HG03432 (cell line): ENCODE results near the gene GORASP1.

Experiments used
- ATAC-seq: cut with Tn5 transposase; IDR thresholded peaks from one replicate; pipeline ENCODE4 v1.9.1; 2021; ENCODE audit warnings: mild to moderate bottlenecking, moderate library complexity; ENCODE audit not compliant: unreplicated experiment

The GORASP1 gene

DNA sequence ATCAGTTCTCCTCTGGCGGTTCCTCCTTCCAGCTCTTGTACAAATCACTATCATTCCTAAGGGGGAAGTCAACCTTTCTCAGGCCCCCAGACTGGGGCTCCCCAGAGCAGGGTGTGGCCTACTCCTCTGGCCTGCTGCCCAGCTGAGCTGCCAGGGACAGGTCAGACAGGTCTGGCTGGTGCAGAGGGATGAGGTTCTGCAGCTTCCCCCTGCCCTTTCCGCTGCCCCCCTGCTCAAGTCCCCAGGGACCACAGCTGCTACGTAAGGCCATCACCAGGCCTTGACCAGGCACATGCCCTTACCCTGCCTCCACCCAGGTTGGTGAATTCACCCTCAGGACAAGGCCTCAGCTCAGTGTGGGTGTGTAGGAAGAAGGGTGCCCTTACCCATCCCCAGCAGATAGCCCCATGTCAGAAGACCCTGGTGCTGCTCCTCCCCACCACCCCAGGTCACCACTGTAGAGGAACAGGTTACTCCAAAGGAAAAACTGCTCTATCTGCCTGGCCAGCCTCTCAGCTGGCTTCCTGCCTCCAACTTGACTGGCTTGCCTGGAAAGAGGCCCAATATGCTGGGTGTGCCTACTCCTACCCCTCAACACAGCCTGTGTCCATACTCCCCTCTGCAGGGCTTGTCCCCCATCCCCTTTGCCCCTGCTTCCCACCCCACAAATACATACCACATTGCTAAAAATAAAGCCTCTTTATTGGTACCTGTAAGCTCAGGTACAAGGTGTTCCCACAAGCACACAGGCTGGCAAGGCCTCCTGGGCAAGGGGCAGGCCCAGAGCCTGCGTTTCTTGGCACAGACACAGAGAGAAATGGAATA is 34.0 kb upstream of the GORASP1 start:
- no peak for ATAC-seq

DNA sequence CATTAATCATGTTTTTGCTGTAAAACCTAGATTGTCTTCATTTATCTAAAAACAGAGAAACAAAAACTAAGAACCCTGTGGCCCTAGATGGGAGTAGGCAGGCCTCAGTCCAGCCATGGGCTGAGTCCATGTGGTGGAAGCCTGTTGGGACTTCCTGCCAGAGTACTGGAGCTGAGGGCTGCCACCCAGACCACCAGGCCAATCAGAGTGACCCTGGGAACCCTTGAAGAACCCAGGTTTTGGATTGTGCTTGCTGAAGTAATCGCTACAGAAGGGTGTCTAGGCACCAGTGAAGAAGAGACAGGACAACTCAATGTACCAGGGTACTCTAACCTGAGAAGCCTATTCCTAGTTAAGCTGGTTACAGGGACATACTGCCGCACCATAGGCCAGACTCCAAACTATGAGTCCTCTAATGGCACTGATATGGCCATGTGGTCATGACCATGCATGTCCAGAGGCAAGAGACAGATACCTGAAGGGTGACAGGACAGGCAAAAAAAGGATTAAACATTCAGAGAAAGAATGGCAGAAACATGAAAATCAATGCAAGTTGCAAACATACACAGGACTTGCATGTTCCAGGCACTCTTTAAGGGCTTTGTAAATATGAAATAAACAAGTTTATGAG is 33.0 kb upstream of the GORASP1 start:
- no peak for ATAC-seq

DNA sequence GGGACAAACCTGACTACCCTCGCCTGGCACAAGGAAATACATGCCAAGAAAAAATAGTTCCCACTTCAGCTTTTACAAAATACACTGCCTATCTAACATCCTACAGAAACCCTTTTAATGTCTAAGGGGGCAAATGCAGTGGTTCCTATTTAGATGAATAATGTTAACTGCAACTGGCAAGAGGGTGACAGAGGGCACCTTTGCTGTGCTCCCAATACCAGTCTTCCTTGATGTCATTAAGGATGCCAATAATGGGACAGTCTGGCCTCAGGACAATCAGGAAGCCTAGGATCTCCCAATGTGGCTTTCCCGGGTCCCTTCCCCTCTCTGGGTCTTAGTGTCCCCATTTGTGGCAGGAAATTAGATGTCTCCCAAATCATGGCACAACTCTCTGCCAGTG is 32.0 kb upstream of the GORASP1 start:
- ATAC-seq, result no peak

DNA sequence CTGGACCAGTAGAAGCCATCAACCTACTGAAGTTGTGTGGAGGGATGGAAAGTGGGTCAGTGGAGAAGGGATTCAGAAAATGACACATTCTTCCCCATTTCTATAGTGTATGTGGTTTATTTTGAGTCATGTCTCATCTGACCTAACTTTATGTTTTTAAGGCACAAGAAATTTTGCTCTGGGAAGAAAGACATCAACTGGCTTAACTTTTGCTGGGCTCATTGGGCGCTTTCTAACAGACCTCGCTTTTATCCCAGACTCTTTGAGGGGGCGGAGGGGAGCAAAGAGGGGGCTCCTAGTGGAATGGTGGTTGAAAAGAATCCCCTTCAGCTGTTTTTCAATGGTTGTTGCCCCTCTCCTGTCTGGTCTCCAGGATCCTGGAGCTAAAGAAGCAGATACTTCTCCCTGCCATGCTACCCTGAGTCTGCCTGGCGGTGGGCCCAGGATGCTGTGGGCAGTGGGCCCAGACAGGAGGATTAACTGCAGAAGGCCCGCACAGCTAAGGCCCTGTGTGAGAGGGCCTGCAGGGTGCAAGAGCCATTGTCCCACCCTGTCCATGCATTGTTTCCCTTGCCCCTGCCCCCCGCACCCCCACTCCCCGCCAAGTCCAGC is 31.5 kb upstream of the GORASP1 start:
- no peak for ATAC-seq

DNA sequence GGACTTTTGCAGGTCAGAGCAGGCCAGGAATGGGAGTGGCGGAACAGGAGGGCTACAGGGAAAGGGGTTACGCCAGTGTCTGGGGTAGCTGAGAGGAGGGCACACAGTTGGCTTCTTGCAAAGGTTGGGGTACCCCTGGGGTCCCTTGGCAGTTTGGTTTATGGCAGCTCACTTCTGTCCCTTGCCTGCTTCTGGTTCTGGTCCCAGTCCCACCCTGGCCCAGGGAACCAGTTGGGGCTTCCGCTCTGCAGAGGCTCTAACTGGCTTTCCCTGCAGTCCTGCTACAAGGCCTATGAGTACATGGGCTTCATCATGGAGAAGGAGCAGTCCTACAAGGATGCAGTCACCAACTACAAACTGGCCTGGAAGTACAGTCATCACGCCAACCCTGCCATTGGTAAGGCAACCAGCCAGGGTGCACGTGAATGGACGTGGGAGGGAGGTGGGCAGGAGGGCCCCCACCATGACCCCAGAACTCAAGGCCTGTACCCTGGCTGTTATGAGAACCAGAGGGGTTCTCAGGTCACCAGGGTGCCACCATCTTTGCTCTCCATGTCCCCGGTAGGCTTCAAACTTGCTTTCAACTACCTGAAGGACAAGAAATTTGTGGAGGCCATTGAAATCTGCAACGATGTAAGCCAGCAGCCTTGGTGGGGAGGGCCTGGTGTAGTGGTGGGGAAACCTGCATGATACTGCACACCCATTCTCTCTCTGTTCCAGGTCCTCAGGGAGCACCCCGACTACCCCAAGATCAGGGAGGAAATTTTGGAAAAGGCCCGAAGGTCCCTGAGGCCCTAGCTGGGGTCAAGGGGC is 30.8 kb upstream of the GORASP1 start:
- ATAC-seq, result no peak

DNA sequence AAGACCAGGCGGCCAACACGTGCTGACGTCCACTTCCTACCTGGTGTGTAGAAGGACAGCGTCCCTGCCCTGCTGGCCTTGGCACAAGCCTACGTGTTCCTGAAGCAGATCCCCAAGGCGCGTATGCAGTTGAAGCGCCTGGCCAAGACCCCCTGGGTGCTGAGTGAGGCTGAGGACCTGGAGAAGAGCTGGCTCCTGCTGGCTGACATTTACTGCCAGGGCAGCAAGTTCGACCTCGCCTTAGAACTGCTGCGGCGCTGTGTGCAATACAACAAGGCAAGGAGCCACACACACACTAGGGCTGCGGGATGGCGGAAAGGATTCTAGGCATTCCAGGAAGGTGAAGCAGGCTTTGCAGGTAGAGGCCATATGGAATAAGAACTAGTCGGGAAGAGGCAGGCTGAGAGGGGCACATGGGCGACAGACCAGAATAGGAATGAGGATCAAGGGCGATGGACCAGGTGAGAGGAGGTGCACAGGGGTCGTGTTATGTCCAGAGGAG is 30.1 kb upstream of the GORASP1 start:
- ATAC-seq, result no peak

DNA sequence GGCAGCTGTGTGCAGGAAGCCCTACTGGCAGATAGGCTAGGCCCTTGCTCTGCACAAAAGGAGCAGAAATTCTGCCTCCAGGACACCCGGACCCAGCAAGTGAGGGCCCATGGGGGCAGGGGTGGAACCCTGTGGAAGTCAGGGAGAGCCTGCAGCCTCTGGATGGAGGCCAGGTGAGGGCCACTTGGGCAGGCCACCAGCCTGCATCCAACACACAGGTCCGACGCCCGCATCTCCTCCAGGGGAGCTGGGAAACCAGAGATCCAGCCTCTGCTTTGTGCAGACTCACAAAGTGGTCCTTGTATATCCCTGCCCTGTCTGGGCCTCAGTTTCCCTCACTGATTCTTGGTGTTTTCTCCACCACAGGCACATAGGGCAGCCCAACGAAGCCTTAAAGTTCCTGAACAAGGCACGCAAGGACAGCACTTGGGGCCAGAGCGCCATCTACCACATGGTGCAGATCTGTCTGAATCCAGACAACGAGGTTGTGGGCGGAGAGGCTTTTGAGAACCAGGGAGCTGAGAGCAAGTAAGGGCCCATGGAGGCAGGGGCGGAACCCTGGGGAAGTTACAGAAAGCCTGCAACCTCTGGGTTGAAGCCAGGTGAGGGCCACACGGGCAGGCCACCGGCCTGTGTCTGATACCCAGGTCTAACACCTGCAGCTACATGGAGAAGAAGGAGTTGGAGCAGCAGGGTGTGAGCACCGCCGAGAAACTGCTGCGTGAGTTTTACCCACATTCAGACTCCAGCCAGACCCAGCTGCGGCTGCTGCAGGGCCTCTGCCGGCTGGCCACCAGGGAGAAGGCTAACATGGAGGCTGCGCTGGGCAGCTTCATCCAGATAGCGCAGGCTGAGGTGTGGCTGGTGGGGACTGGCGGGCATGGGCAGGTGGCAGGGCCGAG is 29.4 kb upstream of the GORASP1 start:
- no peak for ATAC-seq

DNA sequence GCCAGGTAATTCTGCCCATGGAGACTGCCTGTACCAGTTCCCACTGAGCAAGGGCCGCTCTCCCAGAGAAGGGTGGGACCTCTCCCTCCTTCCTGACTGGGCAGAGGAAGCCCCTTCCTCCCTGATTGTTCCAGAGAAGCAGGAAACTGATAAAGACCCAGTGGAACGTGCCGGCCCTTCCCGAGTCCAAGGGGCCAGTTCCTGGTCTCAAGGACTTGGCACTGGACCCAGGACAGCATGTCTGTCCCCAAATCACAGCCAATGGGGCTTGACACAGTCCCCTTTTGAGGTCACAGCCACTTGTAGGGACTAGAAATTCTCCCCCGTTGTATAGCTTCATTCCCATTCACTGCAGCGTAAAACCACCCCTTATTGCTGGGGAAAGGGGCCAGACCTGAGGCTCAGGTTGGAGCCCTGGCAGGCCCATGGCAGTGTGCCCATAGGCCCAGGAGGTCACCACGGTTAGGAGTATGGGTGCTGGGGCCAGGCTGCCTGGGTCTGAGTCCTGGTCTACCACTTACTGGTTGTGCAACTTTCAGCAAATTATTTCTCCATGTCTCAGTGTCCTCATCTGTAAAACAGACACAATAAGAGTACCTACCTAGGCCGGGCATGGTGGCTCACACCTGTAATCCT is 27.9 kb upstream of the GORASP1 start:
- ATAC-seq, result no peak

DNA sequence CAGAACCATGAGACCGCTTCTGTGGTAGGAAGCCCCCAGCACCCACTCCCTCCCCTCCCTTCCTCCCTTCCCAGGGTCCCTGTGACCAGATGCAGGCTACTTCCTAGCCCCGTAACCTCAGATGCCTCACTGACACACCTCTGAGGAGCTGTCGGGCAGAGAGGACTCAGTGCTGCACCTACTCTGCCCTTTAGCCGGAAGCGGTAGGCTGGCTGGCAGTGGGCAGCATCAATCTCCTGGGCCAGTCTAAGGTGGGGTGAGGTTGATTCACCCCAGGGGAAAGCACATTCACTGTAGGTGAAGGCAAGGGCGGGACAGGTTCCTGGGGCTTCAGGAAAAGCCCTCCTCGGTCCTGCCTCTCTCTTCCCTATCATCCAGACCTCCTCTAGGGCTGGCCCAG is 26.9 kb upstream of the GORASP1 start:
- ATAC-seq, result no peak

DNA sequence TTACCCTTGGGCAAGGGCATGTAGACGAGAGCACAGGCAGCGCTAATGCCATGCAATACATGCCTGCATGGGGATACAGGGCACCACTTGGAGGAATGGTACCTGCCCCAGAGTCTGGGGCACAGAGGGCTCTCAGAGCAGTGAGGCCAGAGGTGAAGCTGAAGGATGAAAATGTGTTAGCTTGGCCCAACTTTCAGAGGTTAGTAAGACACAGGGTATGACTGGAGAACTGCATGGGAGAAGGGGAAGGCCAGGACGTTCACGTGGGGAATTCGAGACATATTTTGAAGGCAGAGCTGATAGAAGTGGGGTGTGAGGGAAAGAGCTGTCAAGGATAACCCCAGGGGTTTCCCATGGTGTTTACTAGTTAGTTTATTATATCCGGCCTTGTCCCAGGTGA is 26.4 kb upstream of the GORASP1 start:
- ATAC-seq, result no peak

DNA sequence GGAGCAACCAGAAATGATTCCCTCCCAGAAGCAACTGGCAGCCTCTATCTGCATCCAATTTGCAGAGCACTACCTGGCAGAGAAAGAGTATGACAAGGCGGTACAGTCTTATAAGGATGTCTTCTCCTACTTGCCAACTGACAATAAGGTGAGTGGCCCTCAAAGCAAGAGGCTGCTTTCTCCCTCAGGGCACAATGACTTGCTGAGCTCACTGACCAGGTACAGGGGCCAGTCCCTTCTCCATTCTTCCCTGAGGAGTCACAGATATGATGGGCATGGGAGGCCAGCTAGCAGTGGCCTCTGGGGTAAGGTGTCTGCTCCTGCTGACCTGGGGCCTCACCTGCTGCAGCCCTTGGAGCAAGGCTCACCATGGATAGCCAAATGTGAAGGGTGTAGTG is 25.7 kb upstream of the GORASP1 start:
- ATAC-seq, result no peak

DNA sequence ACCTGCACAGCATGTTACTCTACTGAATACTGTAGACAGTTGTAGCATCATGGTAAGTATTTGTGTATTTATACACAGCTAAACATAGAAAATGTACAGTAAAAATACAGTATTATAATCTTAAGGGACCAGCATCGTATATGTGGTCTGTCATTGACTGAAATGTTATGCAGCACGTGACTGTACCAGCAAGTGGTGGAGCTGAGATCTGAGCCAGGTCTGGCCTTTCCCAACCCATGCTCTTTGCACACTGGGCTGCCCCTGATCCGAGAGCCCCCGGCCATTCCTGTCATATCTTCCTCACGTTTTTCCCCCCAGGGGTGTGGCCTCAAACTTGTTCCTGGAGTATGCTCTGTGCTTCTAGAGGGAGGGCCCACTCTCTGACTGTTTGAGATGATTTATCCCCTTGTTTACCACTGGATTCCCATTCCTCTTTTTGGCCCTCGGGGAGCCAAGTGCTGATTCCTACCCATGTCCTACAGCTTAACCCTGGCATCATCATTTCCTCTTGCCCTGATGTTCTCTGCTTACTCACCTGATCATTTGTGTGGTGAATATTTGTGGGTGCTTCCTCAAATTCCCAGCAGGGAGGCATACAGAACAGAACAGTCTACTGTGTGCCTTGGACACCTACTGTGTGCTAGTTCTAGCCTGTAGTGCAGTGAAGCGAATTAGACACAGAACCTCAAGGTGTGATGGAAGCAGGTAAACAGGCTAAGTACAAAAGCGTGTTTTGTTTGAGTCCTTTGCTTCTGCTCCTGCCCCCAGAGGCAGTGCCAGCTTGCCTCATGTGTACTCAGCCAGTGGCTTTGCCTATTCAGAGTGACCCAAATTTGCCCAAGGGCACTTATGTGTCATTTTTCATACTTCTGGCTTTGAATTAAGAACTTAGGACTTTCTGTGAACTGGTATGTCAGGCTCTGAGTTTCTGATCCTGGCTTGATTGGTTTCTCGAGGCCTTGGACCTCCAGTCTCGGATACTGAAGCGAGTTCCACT is 25.0 kb upstream of the GORASP1 start:
- ATAC-seq, result no peak

DNA sequence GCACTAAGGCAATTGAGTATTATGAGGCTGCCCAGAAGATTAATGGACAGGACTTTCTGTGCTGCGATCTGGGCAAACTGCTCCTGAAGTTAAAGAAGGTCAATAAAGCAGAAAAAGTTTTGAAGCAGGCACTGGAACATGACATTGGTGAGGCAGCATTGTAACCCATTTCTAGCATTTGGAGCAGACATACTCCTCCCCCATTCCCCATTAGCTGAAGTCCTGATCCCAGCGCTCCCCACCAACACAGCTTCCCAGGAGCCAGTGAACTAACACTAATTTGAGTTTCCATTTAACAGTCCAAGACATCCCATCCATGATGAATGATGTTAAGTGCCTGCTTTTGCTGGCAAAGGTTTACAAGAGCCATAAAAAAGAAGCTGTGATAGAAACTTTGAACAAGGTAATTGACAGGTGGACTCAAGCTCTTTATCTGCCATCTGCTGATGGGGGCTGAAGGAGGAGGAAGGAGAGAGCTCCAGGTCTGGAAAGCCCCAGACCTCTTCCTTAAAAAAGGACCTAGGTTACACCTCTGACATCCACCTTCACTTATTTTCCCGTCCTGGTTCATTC is 23.4 kb upstream of the GORASP1 start:
- ATAC-seq, result no peak

DNA sequence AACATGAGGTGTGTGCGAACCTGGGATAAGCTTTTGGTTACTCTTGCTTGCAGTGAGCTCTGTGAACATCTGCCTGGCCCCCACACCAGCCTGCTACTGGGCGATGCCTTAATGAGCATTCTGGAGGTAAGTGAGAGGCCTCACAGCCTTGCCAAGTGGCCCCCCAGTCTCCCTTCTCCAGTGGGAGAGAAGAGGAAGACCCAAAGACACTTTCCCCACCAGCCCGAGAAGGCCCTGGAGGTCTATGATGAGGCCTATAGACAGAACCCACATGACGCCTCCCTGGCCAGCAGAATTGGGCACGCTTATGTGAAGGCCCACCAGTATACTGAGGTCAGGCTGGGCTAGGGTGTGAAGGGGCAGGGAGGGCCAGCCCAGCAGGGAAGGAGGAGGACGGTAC is 22.6 kb upstream of the GORASP1 start:
- ATAC-seq, result no peak

DNA sequence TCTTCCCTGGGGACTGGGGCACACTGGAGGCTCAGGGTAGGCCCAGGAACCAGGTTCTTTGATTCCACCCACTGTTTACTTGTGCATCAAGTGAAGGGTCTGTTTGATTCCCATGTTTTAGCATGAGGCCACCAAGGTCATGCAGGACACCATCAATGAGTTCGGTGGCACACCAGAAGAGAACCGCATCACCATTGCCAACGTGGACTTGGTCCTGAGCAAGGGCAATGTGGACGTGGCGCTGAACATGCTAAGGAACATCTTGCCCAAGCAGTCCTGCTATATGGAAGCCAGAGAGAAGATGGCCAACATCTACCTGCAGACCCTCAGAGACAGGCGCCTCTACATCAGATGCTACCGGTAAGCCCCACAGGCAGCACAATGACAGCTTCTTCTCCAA is 21.5 kb upstream of the GORASP1 start:
- ATAC-seq, result no peak

DNA sequence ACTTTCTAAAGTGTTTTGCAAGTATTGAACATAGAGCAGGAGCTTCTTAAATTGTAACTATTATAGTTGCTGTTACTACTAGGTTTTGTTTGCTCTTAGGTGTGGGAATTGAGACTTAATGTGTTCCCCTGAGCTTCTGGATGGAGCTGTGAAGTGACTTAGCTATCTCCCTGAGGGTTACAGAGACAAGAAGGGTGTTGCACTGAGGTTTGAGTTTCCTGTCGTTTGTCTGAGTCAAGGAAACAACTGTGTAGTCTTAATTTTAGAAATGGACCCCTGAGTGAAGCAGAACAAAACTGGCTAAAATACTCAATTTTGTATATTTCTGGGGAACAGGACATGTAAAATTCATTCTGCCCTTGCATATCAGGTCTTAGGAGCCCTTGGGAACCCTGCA is 20.5 kb upstream of the GORASP1 start:
- ATAC-seq, result no peak

DNA sequence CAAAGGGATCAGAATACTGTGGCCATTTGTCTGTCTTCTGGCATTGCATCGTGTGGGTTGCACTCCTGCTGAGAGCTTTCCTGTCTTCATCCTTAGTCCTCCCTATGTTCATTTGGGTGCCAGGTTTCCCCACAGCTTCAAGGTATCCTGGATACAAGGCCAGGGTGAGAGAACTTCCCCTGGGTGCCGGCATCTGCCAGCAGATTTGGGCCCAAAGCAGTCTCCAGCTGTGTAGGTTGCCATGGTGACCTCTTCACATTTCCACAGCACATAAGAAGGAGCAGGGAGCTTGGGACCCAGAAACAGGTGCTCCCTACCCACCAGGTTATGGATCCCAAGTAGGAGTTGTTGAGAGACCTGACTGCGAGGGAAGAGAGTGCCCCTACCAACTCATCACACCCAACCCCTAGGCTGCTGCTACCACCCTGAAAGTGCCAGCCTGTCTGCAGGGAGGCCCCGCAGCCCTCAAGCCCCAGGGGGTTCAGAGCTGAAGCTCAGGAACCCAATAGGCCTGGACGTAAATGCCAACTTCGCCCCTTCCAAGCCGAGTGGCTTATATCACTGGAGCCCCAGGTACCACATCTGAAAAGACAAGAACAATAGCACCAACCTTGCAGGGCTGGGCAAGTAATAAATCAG is 20.0 kb upstream of the GORASP1 start:
- ATAC-seq, result no peak
